ENCODE measurements around the gene EFNB2. TPM values are rescaled to one million over a fixed set of nuclear protein-coding genes. Genes with fewer than 3 reads are reported as not detected.

Gene EFNB2, protein sequence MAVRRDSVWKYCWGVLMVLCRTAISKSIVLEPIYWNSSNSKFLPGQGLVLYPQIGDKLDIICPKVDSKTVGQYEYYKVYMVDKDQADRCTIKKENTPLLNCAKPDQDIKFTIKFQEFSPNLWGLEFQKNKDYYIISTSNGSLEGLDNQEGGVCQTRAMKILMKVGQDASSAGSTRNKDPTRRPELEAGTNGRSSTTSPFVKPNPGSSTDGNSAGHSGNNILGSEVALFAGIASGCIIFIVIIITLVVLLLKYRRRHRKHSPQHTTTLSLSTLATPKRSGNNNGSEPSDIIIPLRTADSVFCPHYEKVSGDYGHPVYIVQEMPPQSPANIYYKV
- total RNA-seq = 16.8 TPM

DNA sequence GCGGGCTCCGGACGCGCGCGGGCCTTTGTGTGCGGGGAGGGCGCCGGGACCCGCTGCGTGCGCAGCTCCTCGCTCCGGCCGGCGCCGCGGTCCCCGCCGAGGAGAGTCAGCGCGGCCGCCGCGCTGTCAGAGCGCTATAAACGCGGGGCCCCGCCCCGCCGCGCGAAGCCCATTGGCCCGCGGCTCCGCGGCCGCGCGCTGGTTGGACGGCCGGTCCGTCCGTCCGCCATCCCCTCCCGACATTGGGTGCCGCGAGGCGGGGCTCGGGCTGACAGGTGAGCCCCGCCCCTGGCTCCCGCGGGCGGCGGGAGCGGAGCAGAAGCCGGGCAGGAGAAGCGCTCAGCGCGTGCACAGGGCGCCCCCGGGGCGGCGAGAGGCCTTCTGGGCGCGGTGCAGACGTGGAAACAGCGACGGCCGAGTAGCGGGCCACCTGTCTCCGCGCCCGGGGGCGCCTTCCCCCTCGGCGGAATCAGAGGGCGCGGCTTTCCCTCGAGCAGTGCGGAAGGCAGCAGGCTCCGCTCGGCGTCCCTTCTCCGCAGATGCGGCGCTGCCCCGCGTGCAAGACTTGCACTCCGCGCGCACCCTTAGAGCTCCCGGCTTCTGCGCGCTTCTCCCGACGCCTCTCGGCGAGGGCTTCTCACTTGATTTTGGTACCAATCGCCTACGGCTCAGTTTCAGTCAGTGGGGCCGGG lies at the start of gene EFNB2:
EFNB2 (minus strand) TSS at position 111 of the 692 bp plus-strand sequence. CDS start 698 bp downstream, outside the sequence.
- ATAC-seq = peak; percentile 95

DNA sequence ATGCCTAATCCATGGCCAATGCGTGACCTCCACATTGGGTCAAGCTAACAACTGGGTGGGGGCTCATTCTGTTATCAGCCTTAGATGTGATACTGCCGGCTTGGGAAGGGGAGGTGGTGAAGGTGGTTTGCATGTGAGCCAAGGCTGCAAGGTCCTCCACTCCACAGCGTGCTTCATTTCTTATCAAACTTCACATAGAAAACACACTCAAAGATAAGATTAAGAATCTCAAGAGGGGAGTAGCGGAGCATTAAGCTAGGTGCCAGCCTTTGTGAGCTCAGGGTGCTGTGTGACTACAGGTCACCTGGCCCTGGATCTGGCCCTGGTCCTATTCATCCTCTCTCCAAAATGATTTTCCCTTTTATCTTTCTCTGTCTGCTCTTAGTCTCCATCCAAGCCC lies 45.8 kb upstream of the EFNB2 start:
- no peak for ATAC-seq

DNA sequence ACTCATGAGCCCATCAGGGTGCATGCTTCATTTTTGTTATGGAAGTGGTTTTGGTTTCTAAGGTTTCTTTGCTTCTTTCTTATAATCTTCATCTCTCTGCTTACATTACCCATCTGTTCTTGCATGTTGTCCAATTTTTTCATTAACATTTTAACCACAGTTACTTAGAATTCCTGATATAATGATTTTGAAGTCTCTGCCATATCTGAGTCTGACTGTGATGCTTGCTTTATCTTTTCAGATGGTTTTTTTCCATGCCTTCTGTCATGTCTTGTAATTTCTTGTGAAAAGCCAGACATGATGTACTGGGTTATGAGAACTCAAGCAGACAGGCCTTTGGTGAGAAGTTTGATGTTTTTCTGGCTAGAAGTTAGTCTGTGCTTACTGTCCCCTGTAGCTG lies 40.4 kb upstream of the EFNB2 start:
- no peak for ATAC-seq

DNA sequence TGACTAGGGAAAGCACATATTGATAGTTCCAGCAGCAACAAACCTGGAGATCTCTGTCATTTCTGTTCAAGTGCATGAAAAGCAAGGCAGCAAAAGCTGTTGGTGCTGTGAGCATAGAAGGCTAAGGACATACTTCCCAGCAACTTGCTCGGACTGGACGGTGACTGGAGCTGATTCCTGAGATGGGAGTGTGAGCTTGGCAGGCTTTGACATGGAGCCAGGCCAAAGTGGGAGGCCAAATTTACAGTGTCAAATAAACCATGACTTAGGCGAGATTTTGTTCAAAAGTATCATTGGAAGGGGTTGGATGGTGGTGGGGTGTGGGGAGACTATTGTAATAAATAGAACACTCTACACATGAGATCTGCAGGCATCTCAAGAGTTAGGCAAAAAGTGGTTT lies 38.4 kb upstream of the EFNB2 start:
- peak; percentile 60 for ATAC-seq

DNA sequence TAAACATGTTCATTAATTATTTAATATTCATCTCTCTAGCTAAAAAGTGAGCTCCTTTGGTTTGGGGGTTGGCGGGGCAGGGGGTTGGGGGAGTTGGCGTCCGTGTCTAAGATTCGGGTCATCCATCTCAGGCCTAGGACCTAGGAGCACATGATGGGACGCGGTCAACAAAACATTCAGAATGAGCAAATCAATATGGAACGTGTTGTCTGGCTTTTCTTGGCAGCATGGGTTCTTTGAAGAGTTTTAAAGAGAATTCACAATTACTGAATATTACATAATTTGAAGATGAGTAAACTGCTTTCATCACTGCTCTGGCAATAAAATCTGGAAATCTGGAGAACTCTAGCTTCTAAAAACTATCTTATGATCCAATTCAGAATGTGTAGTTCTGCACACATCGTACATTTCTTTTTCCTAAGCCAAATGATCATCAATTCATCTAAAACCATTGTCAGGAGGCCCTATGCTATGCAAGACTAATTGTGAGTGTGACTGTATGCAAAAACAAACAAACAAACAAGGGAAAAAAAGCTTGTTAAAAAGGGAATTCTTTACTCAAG lies 37.9 kb upstream of the EFNB2 start:
- ATAC-seq = no peak

DNA sequence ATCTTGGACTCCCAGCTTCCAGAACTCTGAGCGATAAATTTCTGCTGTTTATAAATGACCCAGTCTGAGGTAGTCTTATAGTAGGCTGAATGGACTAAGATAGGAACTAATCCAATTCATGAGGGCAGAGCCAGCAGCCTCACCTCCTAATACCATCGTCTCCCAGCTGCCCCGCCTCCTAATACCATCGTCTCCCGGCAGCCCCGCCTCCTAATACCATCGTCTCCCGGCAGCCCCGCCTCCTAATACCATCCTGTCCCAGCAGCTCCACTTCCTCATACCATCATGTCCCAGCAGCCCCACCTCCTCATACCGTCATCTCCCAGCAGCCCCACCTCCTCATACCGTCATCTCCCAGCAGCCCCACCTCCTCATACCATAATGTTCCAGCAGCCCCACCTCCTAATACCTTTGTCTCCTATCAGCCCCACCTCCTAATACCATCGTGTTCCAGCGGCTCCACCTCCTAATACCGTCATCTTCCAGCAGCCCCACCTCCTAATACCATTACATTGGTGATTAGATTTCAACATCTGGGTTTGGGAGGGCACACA lies 34.9 kb upstream of the EFNB2 start:
- ATAC-seq = peak; percentile 78

DNA sequence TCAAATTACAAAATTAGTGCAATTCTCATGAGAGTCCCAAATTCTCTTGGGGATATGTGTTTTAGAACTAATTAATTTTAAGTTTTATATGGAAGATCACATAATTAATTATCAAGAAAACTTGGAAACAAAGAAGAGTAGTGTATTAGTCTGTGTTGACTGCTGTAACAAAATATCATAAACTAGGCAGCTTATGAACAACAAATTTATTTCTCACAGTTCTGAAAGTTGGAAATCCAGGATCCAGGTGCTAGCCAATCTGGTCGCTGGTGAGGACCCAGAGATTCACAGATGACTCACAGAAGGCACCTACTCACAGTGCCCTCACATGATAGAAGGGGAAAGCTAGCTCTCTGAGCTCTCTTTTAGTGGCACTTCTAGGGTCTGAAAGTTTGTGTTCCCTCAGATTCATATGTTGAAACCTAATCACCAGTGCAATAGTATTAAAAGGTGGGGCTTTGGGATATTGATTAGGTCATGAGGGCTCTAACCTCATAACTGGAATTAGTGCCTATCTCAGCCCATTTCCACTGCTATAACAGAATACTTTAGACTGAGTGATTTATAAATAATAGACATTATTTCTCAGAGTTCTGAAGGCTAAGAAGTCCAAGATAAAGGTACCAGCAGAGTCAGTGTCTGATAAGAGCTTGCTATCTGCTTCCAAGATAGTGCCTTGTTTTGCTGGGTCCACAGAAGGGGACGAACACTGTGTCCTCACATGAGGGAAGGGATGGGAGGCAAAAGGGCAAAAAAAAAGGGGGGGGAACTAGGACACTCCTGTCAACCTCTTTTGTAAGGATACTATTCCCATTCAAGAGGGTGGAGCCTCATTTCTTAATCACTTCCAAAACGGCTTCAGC lies 34.0 kb upstream of the EFNB2 start:
- no peak for ATAC-seq

DNA sequence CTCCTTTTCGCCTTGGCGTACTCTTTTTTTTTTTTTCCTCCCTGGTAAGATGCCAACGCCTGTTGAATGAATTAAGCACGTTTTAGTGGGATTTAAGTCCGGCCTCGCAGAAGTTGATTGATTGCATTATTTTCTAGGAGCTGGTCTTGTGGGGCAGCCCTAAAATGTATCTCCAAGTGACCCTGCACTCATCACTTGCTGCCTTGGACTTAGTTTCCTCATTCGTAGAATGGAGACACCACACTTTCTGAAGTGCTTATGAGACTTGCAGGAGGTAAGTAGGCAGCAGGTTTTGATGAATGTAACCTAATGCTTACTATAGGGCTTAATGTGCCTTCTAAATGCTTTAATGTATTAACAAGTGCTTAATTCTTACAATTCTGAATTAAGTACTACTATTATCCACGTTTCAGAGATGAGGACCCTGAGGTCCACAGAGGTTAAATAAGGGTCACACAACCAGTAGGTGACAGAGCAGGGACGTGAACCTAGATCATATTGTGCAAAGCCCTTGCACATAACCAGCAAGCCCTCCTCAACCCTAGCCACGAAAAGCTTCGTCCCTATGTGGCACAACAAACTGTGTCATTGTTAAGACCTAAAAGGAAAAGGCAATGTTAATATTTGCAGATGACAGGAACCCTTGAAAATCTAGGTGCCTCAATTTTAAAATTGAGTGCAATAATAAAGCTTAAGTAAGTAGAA lies 33.0 kb upstream of the EFNB2 start:
- no peak for ATAC-seq

DNA sequence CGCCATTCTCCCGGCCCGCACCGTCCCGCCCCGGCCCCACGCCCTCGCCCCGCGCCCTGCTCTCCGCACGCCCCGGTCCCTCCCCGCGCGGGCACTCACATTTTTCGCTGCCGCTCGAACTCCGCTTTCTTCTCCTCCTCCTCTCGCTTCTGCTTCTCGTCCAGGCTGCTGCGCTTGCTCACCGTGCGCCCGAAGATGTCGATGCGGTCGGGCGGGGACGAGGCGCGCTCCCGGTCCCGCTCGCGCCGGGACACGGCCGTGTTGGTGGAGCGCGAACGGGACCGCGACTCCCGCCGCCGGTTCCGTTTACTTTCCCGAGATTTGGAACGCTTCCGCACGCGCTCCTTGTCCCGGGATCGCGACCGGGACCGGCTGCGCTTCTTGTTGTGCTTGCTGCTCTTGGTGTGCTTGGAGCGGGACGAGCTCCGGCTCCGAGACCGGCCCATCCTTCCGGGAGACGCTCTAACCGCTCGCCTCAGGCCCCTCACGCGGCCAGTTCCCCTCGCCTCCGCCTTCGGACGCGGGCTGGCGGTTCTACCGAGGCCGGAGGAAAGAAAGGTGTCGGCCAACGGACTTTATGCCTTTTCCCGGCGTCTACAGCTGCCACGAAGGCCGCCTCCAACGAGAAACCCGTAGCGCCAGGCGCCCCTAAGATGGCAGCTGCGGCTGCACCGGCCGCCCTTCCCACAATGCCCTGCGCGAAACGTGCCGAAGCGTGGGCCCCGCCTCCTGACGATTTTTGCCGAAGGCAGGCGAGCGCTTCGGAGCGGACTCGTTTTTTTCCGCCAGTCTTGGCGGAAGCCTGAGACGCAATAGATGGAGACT lies 32.2 kb upstream of the EFNB2 start, which contains the start of gene ARGLU1:
ARGLU1 (minus strand) TSS at position 664 of the 825 bp plus-strand sequence; CDS start at position 446, 218 bp downstream.
- ATAC-seq = peak; percentile 89

DNA sequence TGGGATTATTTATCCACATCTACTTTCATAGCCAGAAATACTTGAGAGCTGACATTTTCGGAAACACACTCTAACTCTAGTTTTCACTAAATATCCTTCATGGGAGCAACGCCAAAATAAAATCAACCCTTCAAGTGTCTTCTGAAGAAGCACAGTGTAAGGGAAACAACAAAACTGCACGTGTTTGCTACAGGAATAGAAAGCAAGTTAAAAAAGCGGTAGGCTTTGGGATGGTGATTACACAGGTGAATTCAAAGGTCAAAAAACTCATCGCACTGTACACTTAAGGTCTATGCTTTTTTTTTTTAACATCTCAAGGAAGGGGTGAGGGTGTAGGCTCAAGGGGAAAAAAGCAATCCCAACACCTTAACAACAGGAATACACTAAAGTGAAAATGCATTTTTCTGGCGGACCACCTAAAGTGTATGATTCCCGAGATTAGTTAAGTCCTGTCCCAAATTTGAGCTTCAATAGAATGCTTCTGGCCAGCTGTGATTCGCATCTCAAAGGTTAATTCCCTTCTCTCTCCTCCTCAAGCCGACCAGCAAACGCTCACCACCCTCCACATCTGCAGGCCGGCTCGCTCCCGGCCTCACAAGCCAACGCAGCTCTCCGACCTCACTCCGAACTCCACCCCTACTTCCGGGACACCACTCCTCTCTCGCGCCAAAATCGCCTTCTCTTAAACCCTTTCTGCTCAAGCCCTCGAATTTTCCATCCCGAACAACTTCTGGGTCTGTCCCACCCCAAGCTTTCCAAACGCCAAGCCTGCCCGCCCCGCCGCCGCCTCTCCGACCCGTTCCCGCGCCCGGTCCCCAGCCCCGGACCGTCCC lies 31.4 kb upstream of the EFNB2 start:
- ATAC-seq = peak; percentile 46

DNA sequence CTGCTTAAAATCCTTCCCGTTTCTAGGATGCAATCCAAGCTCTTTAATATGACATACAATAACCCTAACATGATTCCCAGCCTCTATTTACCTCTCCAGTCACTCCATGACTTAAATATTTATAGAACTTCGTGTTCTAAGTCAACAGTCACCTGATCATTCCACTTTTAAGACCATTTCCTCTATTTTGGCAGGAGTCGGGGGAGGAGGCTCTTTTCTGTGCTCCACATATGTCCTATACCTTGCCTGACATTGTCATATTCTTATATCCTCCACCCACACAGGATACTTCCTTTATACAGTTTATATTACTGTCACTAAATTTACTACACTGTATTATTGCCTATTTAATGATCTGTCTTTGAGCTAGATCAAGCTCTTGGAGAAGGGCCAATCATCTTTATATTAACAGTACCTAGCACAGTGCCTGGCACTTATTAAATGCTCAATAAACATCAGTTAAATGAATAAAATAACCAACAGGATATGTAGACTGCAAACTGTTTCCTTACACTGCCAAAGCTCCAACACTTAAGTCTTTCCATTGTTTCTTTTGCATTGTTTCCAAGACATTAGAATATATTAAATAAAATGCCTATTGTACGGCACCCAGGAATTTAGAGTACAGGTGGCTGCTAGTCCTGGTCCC lies 29.8 kb upstream of the EFNB2 start:
- ATAC-seq = no peak

DNA sequence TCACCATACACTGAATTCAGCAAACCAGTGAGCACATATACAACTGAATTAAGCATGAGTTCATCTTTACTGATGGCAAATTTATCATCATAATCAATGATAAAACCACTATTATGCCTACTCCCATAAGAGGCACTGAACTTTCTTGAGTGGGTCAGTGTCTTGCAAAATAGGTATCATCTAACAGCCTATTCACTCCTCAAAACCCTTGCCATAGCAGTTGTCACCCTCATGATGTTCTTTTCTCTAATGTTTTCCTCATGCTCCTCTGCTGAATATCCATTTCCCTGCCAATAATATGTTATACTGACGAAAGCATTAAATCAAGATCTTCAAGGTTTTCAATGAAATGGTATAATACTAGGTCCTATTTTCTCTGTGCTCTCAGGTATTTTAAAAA lies 26.8 kb upstream of the EFNB2 start:
- no peak for ATAC-seq

DNA sequence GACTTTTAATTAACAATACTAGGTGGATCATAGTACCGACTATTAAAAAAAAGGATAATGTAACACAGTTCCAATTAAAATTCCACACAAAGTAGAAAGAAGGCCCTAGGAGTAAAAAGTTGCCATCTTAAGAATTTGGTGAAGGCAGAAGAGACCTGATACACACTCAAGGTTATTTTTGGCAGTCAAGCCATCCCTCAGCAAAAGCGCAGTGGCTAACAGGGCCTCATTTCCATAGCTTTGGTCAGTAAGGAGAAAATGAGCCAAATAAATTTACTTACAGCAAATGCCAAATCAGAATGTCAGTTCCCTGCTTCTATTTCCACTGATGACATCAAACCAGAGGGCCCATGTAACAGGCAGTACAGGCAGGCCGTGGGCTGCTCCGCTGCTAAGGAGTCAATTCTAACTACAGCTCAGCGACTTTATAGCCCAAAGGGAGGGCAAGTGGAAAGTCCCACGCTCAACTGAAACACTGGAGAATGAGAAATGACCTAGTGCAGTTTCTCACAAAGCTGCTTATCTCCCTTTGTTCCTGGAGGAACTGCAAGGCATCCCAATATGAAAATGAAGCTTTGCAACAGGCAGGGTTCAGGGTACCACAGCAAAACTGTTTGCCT lies 26.2 kb upstream of the EFNB2 start:
- ATAC-seq = no peak

DNA sequence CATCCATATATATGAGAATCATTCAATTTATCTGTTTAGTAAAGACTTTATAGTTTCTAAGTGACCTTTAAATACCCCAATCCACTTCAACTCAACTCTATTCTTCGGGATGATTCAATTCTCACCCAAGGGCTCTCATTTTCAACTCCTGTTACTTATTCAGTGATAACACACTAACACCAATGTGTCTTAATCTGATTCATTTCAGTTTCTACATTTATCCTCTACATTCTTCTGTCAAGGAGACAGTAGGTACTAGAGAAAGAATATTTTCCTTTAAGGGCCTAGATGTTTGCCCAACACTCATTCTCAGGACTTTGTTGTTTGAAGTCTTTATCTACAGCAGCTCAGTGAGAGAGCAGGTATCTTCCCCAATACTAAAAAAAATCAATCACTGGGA lies 25.4 kb upstream of the EFNB2 start:
- ATAC-seq = no peak

DNA sequence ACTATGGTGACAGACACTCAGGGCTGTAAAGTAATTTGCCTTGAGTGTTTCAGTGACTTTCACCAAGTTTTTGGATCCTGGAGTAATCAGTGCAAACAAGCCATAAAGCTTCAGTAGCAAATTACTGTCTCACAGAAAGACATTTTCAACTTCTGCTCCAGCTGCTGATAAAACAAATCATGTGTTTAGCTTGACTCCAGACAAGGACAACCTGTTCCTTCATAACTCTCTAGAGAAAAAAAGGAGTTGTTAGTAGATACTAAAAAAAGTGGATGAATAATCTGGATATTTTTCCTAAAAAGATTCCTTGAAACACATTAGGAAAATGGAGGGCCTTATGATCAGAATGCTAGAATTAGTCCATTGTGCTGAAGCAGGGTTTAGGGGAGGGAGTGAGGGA lies 23.1 kb upstream of the EFNB2 start:
- no peak for ATAC-seq

DNA sequence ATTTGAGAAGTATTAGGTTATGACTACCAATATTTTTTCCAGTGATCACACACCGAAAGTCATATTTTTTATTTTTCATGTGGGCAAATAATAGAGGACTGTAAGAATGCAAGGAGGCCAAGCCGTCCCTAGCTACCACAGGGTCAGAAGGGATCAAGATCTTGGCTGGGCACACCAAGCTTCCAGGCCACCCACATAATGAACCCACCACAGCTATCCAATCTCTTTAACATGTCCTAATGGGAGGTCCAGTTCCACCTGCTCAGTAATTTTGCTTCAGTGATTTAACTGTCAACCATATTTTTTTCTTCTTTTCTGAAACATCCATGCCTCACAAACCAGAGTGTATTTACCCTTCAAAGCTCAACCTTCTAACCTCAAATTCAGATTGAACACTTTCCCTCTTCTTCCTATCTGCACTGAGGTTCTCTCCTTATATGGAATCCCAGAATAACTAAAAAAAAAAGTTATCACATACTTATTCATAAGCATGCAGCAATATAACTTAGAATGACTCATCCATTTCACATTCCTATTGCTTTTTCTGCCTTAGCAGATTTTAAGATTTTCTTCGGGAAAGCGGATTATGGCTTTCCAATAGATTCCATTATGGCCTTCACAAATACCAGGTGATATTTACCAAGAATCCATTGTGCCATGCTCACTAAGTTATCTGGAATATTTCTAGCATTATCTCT lies 20.3 kb upstream of the EFNB2 start:
- no peak for ATAC-seq

DNA sequence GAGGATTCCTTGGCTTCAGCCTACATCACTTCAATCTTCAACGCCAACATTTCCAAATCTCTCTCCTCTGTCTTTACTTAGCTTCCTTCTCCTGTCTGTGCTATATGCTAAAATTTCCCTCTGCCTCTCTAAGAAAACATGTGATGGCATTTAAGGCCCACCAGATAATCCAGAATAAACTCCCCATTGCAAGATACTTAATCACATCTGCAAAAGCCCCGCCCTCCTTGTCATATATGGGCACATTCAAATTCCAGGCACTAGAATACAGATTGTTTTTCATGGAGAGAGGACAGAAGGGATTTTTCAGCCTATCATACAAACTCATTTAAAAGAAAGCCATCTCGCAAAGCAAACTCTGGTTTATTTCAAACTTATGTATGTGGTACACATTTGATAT lies 16.3 kb upstream of the EFNB2 start:
- ATAC-seq = no peak

DNA sequence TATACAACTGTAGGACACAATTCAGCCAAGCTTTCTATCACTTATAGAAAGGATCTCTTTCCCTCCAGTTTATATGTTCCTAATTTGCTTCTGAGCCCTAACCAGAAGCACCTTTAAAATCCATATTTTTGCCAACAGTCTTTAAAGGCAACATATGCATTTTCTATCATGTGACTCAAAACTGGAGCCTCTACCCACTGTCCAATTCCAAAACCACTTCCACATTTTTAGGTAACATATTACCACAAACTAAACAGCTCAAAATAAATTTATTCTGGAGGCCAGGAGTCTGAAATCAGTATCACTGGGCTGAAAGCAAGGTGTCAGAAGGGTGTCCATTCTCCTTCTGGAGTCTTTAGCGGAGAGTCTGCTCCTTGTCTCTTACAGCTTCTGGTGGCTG lies 15.9 kb upstream of the EFNB2 start:
- no peak for ATAC-seq

Measured in esophagus mucosa (tissue), 1 donor.